K562 (cell line): ENCODE data around the gene PHF12. TPM values are rescaled to one million over a fixed set of nuclear protein-coding genes. Genes with fewer than 3 reads are reported as not detected.

Source experiments
- EP400 ChIP-seq: fragments of 450-650 bp; IDR thresholded peaks from 2 replicates; pipeline ENCODE4 v1.6.1; 2017; ENCODE audit warnings: antibody characterized with exemption, mild to moderate bottlenecking, moderate library complexity
- HINFP ChIP-seq: fragments of 450-650 bp; conservative IDR thresholded peaks from 2 replicates; pipeline ENCODE4 v1.6.1; 2016; ENCODE audit warnings: missing genetic modification characterization, low read depth, mild to moderate bottlenecking, control low read depth, missing compliant biosample characterization
- KDM2B ChIP-seq: fragments of 250-450 bp; sonication (Bioruptor Pico); IDR thresholded peaks from 2 replicates; pipeline ENCODE4 v1.8.0; 2021; ENCODE audit warnings: mild to moderate bottlenecking, moderate library complexity
- KDM4B ChIP-seq, 2 experiments: fragments of 450-650 bp in 1 of 2; sonication (generic) in 1 of 2; IDR thresholded peaks; 2 replicates each; pipeline ENCODE4 v1.6.1; 2016 to 2017; ENCODE audit warnings: borderline replicate concordance in 2 of 2, antibody characterized with exemption in 1 of 2, low read depth in 1 of 2, mild to moderate bottlenecking in 1 of 2
- KLF13 ChIP-seq: fragments of 450-650 bp; IDR thresholded peaks from 2 replicates; pipeline ENCODE4 v1.6.1; 2016; ENCODE audit warnings: missing genetic modification characterization, low read depth, mild to moderate bottlenecking, missing compliant biosample characterization, moderate library complexity, borderline replicate concordance
- KLF16 ChIP-seq: IDR thresholded peaks from 2 replicates; pipeline ENCODE4 v1.6.1; 2016; ENCODE audit warnings: antibody characterized with exemption
- MCM2 ChIP-seq: fragments of 450-650 bp; IDR thresholded peaks from 2 replicates; pipeline ENCODE4 v1.6.1; 2017; ENCODE audit warnings: low read depth, mild to moderate bottlenecking
- MXD1 ChIP-seq: fragments of 250-450 bp; sonication (Bioruptor Pico); IDR thresholded peaks from 2 replicates; pipeline ENCODE4 v1.8.0; 2021; ENCODE audit warnings: borderline replicate concordance, mild to moderate bottlenecking, moderate library complexity; ENCODE audit not compliant: poor library complexity, severe bottlenecking
- NELFE ChIP-seq: IDR thresholded peaks from 2 replicates; pipeline ENCODE4 v1.6.1; 2011; ENCODE audit warnings: mild to moderate bottlenecking; ENCODE audit not compliant: insufficient read depth, insufficient read length
- PURB ChIP-seq: sonication (generic); formaldehyde crosslinking; IDR thresholded peaks from 2 replicates; pipeline ENCODE4 v1.9.0; 2021; ENCODE audit warnings: low read depth, mild to moderate bottlenecking, missing genetic modification reagents
- RBFOX2 ChIP-seq: fragments of 200-400 bp; formaldehyde crosslinking; IDR thresholded peaks from 2 replicates; pipeline ENCODE4 v1.6.1; 2017; ENCODE audit warnings: low read depth, mild to moderate bottlenecking, low read length, moderate library complexity
- SUPT5H ChIP-seq: fragments of 450-650 bp; IDR thresholded peaks from 2 replicates; pipeline ENCODE4 v1.6.1; 2016
- ZEB2 ChIP-seq: fragments of 450-650 bp; IDR thresholded peaks from 2 replicates; pipeline ENCODE4 v1.6.1; 2016
- ZNF133 ChIP-seq: fragments of 250-450 bp; sonication (Bioruptor Pico); IDR thresholded peaks from 2 replicates; pipeline ENCODE4 v1.4.0; 2020; ENCODE audit warnings: mild to moderate bottlenecking
- ZNF263 ChIP-seq: sonication (generic); formaldehyde crosslinking; IDR thresholded peaks from 2 replicates; pipeline ENCODE4 v1.8.0; 2022; ENCODE audit warnings: mild to moderate bottlenecking, missing genetic modification reagents, borderline replicate concordance
- ZNF395 ChIP-seq: fragments of 200-800 bp; sonication (Bioruptor generic); IDR thresholded peaks from 2 replicates; pipeline ENCODE4 v1.6.1; 2017; ENCODE audit warnings: missing genetic modification characterization, missing compliant biosample characterization
- ZNF408 ChIP-seq: fragments of 250-450 bp; sonication (Bioruptor Pico); IDR thresholded peaks from 2 replicates; pipeline ENCODE4 v1.4.0; 2020; ENCODE audit warnings: low read depth, mild to moderate bottlenecking, moderate library complexity
- polyA plus RNA-seq, 8 experiments: library from polyadenylated mRNA; depleted of rRNA in 4 of 8; stranded (reverse) in 5 of 8; unstranded in 3 of 8; fragments of >200 nt; fragmentation: Nextera tagmentation in 2 of 8; fragmentation: Illumina TruSeq in 1 of 8; extraction: Ambion mirVana in 2 of 8; extraction: Trizol in 1 of 8; gene quantifications; 2 replicates each; pipeline versions ENCODE4 v1.2.1 to v1.2.3, GENCODE V29; 2011 to 2014; ENCODE audit warnings: inconsistent platforms in 1 of 8, missing spikeins in 1 of 8
- total RNA-seq, 7 experiments: library from RNA; depleted of rRNA in 6 of 7; stranded (reverse); fragments of >200 nt in 6 of 7; fragmentation: Illumina TruSeq in 2 of 7; extraction: Trizol in 2 of 7; gene quantifications; 2 replicates each; pipeline versions ENCODE4 v1.2.1 to v1.2.3, GENCODE V29; 2011 to 2021; ENCODE audit warnings: low replicate concordance in 1 of 7
- TF ChIP-seq, protein P1 (sequence below): fragments of 250-450 bp; sonication (Bioruptor Pico); IDR thresholded peaks from 2 replicates; pipeline ENCODE4 v1.4.0; 2020; ENCODE audit warnings: mild to moderate bottlenecking
- TF ChIP-seq, protein P2 (sequence below): fragments of 450-650 bp; formaldehyde crosslinking; IDR thresholded peaks from 2 replicates; pipeline ENCODE4 v1.4.0; 2022; ENCODE audit warnings: mild to moderate bottlenecking, moderate library complexity
- TF ChIP-seq, protein P3 (sequence below): sonication (generic); formaldehyde crosslinking; IDR thresholded peaks from 2 replicates; pipeline ENCODE4 v1.8.1; 2023; ENCODE audit warnings: mild to moderate bottlenecking, missing genetic modification reagents

The PHF12 gene
- total and polyA plus RNA-seq, 9 of the 15 experiments (the other 6 are each of a cell fraction or from before 2014, with no cell fraction given), result 0.82 to 31.3 (median 13.5) TPM

- TF ChIP-seq KLF13 (tag) (peak; percentile 99), ZNF133 (CRISPR knock-in tag) (no peak), SUPT5H (no peak), KLF16 (peak; percentile 77), ZNF408 (CRISPR knock-in tag) (no peak), PURB (CRISPR knock-in tag) (no peak), ZNF263 (CRISPR knock-in tag) (peak; percentile 42; the same call in 1 of the 2 replicates), NELFE (no peak), ZEB2 (peak; percentile 91), ZNF395 (CRISPR knock-in tag) (peak; percentile 66; the same call in 1 of the 2 replicates), RBFOX2 (peak; percentile 84), MCM2 (no peak), KDM4B (IDR thresholded peaks at IDR 0.05; ENCODE audit: borderline replicate concordance in 2 of 2, low read depth in 1 of 2) (peak in 1 of 2 experiments; percentile 85; a peak in 2 of 4 replicates), HINFP (no peak), KDM2B (CRISPR knock-in tag) (no peak; the same call in 1 of the 2 replicates), MXD1 (CRISPR knock-in tag) (peak; percentile 53), EP400 (peak; percentile 59; the same call in 1 of the 2 replicates)
- TF ChIP-seq, protein P1, sequence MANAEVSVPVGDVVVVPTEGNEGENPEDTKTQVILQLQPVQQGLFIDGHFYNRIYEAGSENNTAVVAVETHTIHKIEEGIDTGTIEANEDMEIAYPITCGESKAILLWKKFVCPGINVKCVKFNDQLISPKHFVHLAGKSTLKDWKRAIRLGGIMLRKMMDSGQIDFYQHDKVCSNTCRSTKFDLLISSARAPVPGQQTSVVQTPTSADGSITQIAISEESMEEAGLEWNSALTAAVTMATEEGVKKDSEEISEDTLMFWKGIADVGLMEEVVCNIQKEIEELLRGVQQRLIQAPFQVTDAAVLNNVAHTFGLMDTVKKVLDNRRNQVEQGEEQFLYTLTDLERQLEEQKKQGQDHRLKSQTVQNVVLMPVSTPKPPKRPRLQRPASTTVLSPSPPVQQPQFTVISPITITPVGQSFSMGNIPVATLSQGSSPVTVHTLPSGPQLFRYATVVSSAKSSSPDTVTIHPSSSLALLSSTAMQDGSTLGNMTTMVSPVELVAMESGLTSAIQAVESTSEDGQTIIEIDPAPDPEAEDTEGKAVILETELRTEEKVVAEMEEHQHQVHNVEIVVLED (CRISPR knock-in tag), result peak; percentile 97
- TF ChIP-seq, protein P2, sequence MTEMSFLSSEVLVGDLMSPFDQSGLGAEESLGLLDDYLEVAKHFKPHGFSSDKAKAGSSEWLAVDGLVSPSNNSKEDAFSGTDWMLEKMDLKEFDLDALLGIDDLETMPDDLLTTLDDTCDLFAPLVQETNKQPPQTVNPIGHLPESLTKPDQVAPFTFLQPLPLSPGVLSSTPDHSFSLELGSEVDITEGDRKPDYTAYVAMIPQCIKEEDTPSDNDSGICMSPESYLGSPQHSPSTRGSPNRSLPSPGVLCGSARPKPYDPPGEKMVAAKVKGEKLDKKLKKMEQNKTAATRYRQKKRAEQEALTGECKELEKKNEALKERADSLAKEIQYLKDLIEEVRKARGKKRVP, result no peak
- TF ChIP-seq, protein P3, sequence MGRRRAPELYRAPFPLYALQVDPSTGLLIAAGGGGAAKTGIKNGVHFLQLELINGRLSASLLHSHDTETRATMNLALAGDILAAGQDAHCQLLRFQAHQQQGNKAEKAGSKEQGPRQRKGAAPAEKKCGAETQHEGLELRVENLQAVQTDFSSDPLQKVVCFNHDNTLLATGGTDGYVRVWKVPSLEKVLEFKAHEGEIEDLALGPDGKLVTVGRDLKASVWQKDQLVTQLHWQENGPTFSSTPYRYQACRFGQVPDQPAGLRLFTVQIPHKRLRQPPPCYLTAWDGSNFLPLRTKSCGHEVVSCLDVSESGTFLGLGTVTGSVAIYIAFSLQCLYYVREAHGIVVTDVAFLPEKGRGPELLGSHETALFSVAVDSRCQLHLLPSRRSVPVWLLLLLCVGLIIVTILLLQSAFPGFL (CRISPR knock-in tag), result peak; percentile 99
Observed at GRCh38 chr17:28902819-28903545, 48.3 kb downstream of the PHF12 start, which contains the start of gene DHRS13 (continued).
